Endodermal cell (in vitro differentiated cells): ENCODE measurements around the gene GDF10. TPM values are rescaled to one million over a fixed set of nuclear protein-coding genes. Genes with fewer than 3 reads are reported as not detected.
A peak's percentile ranks its signal among the peaks of the same experiment; 100 is the strongest.

ENCODE experiments used
- DNase-seq: peaks from one replicate; pipeline ENCODE4 v3.0.0-alpha.2; 2017
- H3K27ac ChIP-seq: 2 replicates; pipeline ENCODE4 v1.5.1; 2013; ENCODE audit warnings: mild to moderate bottlenecking, low read depth, low read length, moderate library complexity
- H3K27me3 ChIP-seq: 2 replicates; pipeline ENCODE4 v1.6.1; 2013; ENCODE audit warnings: mild to moderate bottlenecking, low read length, moderate library complexity; ENCODE audit not compliant: insufficient read depth, control insufficient read depth, poor library complexity, severe bottlenecking
- H3K36me3 ChIP-seq: 2 replicates; pipeline ENCODE4 v1.7.0; 2013; ENCODE audit warnings: mild to moderate bottlenecking, low read length, moderate library complexity; ENCODE audit not compliant: control insufficient read depth, insufficient read depth
- H3K4me1 ChIP-seq: one replicate; pipeline ENCODE4 v1.7.0; 2013; ENCODE audit warnings: low read length; ENCODE audit not compliant: control insufficient read depth, insufficient read depth
- H3K4me3 ChIP-seq: 2 replicates; pipeline ENCODE4 v1.5.1; 2013; ENCODE audit warnings: mild to moderate bottlenecking, low read length, moderate library complexity
- H3K9ac ChIP-seq: 2 replicates; pipeline ENCODE4 v1.6.1; 2013; ENCODE audit warnings: mild to moderate bottlenecking, low read length, moderate library complexity; ENCODE audit not compliant: poor library complexity, severe bottlenecking; ENCODE audit errors: extremely low read depth
- H3K9me3 ChIP-seq: 2 replicates; pipeline ENCODE4 v1.6.1; 2013; ENCODE audit warnings: mild to moderate bottlenecking, low read length, moderate library complexity; ENCODE audit not compliant: control insufficient read depth
- H3K27ac Mint-ChIP-seq: 2 replicates; pipeline ENCODE4 v1.8.0; 2020; ENCODE audit warnings: mixed read lengths
- H3K27me3 Mint-ChIP-seq: 2 replicates; pipeline ENCODE4 v1.8.0; 2021; ENCODE audit warnings: mild to moderate bottlenecking, mixed read lengths; ENCODE audit not compliant: insufficient read depth
- H3K36me3 Mint-ChIP-seq: 2 replicates; pipeline ENCODE4 v1.8.0; 2020; ENCODE audit warnings: low read depth, mixed read lengths
- H3K4me1 Mint-ChIP-seq: 2 replicates; pipeline ENCODE4 v1.8.0; 2020; ENCODE audit warnings: mixed read lengths
- H3K4me3 Mint-ChIP-seq: 2 replicates; pipeline ENCODE4 v1.8.0; 2020; ENCODE audit warnings: mild to moderate bottlenecking, moderate library complexity, mixed read lengths
- H3K9me3 Mint-ChIP-seq: 2 replicates; pipeline ENCODE4 v1.8.0; 2020; ENCODE audit warnings: mild to moderate bottlenecking, mixed read lengths
- WGBS, 2 experiments: methylation state at CpG; one replicate each; pipeline versions ENCODE4 v1.1.5 to v1.1.7; 2013; ENCODE audit warnings: missing lambda C conversion rate in 2 of 2, mixed read lengths in 1 of 2; ENCODE audit not compliant: insufficient coverage in 1 of 2, insufficient read length in 1 of 2; 5-methylcytosine and 5-hydroxymethylcytosine counted together
- total RNA-seq, 2 donors: library from RNA; stranded (reverse); fragmentation: NEBNext Ultra II Directional in 1 of 2; extraction: Animal tissue kit (Norgen Biotek cat#: 25700) in 1 of 2; gene quantifications; 2 replicates in 1 of 2; 3 replicates in 1 of 2; pipeline ENCODE4 v1.2.1, GENCODE V29; 2021
- TF ChIP-seq, protein P1 (sequence below): fragments of 200-600 bp; sonication (generic); conservative IDR thresholded peaks from 2 replicates; pipeline ENCODE4 v1.5.0; 2021; ENCODE audit warnings: antibody characterized with exemption, mild to moderate bottlenecking

Gene GDF10
- total RNA-seq, 2 donors from 2014 or later = not detected

DNA sequence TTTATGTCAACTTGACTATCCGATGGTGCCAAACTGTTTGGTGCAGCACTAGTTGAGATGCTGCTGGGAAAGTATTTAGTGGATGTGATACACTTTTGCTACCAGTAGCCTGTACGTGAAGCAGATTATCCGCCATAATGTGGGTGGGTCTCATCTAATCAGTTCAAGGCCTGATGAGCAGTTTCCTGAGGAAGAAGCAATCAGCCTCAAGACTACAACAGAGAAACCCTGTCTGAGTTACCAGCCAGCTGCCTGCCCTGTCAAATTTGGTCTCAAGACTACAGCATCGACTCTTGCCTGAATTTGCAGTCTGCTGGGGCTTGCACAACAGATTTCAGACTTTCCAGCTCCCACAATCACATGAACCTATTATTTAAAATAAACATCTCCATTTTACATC, 37.3 kb downstream of the GDF10 start:
- Mint-ChIP-seq H3K27me3 (peaks cover 5% of the 10 kb centered on the region), H3K4me1 (no peaks in the 10 kb centered on the region), H3K36me3 (no peaks in the 10 kb centered on the region), H3K4me3 (no peak overlapping the region), H3K9me3 (no peaks in the 10 kb centered on the region), H3K27ac (no peak overlapping the region)
- DNase-seq = no peak
- TF ChIP-seq, protein P1, sequence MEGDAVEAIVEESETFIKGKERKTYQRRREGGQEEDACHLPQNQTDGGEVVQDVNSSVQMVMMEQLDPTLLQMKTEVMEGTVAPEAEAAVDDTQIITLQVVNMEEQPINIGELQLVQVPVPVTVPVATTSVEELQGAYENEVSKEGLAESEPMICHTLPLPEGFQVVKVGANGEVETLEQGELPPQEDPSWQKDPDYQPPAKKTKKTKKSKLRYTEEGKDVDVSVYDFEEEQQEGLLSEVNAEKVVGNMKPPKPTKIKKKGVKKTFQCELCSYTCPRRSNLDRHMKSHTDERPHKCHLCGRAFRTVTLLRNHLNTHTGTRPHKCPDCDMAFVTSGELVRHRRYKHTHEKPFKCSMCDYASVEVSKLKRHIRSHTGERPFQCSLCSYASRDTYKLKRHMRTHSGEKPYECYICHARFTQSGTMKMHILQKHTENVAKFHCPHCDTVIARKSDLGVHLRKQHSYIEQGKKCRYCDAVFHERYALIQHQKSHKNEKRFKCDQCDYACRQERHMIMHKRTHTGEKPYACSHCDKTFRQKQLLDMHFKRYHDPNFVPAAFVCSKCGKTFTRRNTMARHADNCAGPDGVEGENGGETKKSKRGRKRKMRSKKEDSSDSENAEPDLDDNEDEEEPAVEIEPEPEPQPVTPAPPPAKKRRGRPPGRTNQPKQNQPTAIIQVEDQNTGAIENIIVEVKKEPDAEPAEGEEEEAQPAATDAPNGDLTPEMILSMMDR = no peak
- Histone ChIP-seq H3K9ac (no peak overlapping the region), H3K36me3 (no peaks in the 10 kb centered on the region), H3K4me3 (no peak overlapping the region), H3K27me3 (no peaks in the 10 kb centered on the region), H3K4me1 (no peaks in the 10 kb centered on the region), H3K27ac (no peak overlapping the region), H3K9me3 (no peaks in the 10 kb centered on the region)
- 88 to 92% methylated on average over 3 to 4 of the region's 4 CpGs for WGBS, 2 experiments

DNA sequence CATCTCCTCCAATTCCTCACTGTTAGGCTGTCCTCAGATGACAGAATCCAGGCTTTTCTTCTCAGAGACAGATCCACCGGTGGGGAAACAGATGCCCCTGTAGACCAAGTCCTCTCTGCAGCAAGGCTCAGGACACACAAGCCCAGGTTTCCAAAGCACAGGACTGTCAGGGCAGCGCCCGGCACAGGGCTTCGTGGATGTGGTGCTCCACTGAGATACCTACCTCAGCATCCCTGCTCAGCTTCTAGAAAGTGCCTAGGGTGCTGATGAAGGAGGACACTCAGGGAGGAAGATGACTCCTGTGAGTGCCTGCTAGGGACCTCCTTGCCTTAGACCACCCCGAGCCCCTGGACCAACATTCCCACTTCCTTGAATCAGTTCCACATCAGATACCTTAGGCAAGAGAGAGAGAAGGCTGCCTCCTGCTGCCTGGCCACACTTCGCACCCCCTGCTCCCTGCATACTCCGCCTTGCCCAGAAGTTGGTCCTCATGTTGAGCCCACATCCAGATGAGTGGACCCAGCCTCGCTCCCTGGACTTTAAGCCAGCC, 39.3 kb downstream of the GDF10 start:
- no peaks in the 10 kb centered on the region for H3K27me3 Mint-ChIP-seq
- H3K4me1 ChIP-seq = no peaks in the 10 kb centered on the region
- H3K9me3 ChIP-seq = no peaks in the 10 kb centered on the region
- H3K27ac ChIP-seq = no peak overlapping the region
- TF ChIP-seq, protein P1 = no peak
- no peaks in the 10 kb centered on the region for H3K36me3 ChIP-seq
- no peak overlapping the region for H3K4me3 ChIP-seq
- no peak for DNase-seq
- H3K27me3 ChIP-seq = no peaks in the 10 kb centered on the region
- H3K9ac ChIP-seq = no peak overlapping the region
- H3K36me3 Mint-ChIP-seq = no peaks in the 10 kb centered on the region
- H3K9me3 Mint-ChIP-seq = no peaks in the 10 kb centered on the region
- H3K4me3 Mint-ChIP-seq = no peak overlapping the region
- H3K4me1 Mint-ChIP-seq = no peaks in the 10 kb centered on the region
- H3K27ac Mint-ChIP-seq = no peak overlapping the region
- WGBS, 2 experiments = 93 to 94% methylated on average over 4 to 8 of the region's 8 CpGs

DNA sequence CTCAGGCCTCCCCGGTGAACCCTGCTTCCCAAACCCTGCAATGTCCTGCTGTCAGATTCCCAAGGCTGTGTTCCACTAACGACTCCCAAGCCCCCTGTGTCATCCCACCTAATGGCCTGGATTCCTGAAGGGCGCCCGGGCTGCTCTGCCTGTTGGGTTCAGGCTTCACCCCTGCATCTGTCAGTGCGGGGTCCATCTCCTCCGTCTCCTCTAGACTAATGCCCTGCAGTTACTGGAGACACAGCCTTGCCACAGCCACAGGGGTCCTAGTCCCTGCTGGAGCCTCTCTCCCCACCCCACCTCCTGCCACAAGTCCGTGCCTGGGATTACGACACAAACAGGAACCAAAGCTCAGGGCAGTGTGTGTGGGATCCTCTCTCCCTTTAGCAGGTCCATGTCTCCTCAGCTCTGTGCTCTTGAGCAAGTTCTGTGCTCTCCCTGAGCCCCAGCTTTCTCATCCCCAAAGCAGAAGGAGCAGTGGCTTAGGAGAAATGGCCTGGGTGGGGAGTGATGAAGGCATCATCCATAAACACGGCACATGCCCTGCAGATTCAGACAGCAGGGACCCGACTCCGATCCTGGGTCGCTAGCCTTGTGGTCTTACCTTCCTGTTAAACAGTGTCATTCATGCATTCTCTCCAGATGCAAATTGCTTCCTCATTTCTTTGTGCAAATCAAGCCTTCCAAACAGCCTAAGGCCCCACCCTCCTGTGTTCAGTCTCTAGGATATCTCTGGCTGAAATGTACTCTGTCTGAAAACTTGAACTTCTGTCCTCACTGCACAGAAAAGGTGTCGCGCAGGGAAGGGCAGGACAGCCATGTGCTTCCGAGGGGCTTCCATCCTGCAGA, 40.0 kb downstream of the GDF10 start:
- DNase-seq = peak; percentile 54
- Mint-ChIP-seq H3K4me3 (no peak overlapping the region), H3K9me3 (no peaks in the 10 kb centered on the region), H3K4me1 (no peaks in the 10 kb centered on the region), H3K27me3 (no peaks in the 10 kb centered on the region), H3K27ac (no peak overlapping the region), H3K36me3 (no peaks in the 10 kb centered on the region)
- no peaks in the 10 kb centered on the region for H3K4me1 ChIP-seq
- no peak overlapping the region for H3K4me3 ChIP-seq
- H3K27me3 ChIP-seq = no peaks in the 10 kb centered on the region
- 88 to 89% methylated on average over 13 to 15 of the region's 15 CpGs for WGBS, 2 experiments
- H3K9ac ChIP-seq = no peak overlapping the region
- no peaks in the 10 kb centered on the region for H3K36me3 ChIP-seq
- H3K27ac ChIP-seq = no peak overlapping the region
- H3K9me3 ChIP-seq = no peaks in the 10 kb centered on the region
- TF ChIP-seq, protein P1 = no peak
